ENCODE data around the gene ATP9A.

The ATP9A gene

DNA sequence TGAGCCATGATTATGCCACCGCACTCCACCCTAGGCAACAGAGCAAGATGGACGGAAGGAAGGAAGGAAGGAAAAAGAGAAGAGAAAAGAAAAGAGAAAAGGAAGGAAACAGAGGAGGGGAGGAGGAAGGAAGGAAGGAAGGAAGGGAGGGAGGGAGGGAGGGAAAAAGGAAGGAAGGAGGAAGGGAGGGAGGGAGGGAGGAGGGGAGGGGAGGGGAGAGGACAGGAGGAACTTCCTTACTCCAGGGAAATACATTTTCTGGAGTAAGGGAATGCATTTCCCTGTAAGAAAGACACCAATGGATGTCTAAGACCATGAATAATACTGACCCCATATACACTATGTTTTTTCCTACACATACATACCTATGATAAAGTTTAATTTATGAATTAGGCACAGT is 132.5 kb downstream of the ATP9A start:
- TF ChIP-seq, protein P1, sequence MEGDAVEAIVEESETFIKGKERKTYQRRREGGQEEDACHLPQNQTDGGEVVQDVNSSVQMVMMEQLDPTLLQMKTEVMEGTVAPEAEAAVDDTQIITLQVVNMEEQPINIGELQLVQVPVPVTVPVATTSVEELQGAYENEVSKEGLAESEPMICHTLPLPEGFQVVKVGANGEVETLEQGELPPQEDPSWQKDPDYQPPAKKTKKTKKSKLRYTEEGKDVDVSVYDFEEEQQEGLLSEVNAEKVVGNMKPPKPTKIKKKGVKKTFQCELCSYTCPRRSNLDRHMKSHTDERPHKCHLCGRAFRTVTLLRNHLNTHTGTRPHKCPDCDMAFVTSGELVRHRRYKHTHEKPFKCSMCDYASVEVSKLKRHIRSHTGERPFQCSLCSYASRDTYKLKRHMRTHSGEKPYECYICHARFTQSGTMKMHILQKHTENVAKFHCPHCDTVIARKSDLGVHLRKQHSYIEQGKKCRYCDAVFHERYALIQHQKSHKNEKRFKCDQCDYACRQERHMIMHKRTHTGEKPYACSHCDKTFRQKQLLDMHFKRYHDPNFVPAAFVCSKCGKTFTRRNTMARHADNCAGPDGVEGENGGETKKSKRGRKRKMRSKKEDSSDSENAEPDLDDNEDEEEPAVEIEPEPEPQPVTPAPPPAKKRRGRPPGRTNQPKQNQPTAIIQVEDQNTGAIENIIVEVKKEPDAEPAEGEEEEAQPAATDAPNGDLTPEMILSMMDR (IDR thresholded peaks at IDR 0.05; ENCODE audit: insufficient read depth, low read length): no peak
- TF ChIP-seq GABPA (IDR thresholded peaks at IDR 0.05; ENCODE audit: low read depth): no peak
- TF ChIP-seq, protein P2, sequence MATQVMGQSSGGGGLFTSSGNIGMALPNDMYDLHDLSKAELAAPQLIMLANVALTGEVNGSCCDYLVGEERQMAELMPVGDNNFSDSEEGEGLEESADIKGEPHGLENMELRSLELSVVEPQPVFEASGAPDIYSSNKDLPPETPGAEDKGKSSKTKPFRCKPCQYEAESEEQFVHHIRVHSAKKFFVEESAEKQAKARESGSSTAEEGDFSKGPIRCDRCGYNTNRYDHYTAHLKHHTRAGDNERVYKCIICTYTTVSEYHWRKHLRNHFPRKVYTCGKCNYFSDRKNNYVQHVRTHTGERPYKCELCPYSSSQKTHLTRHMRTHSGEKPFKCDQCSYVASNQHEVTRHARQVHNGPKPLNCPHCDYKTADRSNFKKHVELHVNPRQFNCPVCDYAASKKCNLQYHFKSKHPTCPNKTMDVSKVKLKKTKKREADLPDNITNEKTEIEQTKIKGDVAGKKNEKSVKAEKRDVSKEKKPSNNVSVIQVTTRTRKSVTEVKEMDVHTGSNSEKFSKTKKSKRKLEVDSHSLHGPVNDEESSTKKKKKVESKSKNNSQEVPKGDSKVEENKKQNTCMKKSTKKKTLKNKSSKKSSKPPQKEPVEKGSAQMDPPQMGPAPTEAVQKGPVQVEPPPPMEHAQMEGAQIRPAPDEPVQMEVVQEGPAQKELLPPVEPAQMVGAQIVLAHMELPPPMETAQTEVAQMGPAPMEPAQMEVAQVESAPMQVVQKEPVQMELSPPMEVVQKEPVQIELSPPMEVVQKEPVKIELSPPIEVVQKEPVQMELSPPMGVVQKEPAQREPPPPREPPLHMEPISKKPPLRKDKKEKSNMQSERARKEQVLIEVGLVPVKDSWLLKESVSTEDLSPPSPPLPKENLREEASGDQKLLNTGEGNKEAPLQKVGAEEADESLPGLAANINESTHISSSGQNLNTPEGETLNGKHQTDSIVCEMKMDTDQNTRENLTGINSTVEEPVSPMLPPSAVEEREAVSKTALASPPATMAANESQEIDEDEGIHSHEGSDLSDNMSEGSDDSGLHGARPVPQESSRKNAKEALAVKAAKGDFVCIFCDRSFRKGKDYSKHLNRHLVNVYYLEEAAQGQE (IDR thresholded peaks at IDR 0.05; ENCODE audit: insufficient replicate concordance, low read depth): no peak
- no peak for TF ChIP-seq SPI1 (IDR thresholded peaks at IDR 0.05; ENCODE audit: borderline replicate concordance, low read depth)
- no peak for TF ChIP-seq POLR2AphosphoS5 (IDR thresholded peaks at IDR 0.05; ENCODE audit: low read depth)
- no peak for DNase-seq (ENCODE audit: low read depth in 1 of 2, low spot score in 1 of 2)
- Histone ChIP-seq H3K4me3 (replicated peaks; ENCODE audit: insufficient read depth, low read length) (no peak overlapping the region), H3K27ac (replicated peaks) (no peak overlapping the region), H3K27me3 (ENCODE audit: insufficient read depth, poor library complexity, severe bottlenecking) (no peaks in the 10 kb centered on the region)

DNA sequence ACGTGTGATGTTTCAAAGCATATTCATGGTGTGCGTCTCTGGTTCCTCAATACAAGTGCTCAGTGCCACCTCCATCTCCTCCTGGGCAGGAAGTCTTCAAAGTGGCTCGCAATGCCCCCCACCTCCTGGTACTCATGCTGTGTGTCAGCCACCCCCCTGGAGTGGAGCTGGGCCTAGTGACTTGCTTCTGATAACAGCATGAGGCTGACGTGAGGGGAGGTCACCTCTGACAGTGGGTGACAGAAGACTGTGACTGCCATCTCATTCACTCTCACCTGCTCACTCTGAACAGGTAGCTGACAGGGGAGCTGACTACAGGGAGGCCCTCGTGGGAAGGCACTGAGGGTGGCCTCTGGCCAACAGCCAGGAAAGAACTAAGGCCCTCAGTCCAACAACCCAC is 133.3 kb downstream of the ATP9A start:
- H3K27ac ChIP-seq (replicated peaks): no peak overlapping the region
- TF ChIP-seq, protein P2 (IDR thresholded peaks at IDR 0.05; ENCODE audit: insufficient replicate concordance, low read depth): no peak
- no peaks in the 10 kb centered on the region for H3K27me3 ChIP-seq (ENCODE audit: insufficient read depth, poor library complexity, severe bottlenecking)
- H3K4me3 ChIP-seq (replicated peaks; ENCODE audit: insufficient read depth, low read length): no peak overlapping the region
- no peak for DNase-seq (ENCODE audit: low read depth in 1 of 2, low spot score in 1 of 2)

DNA sequence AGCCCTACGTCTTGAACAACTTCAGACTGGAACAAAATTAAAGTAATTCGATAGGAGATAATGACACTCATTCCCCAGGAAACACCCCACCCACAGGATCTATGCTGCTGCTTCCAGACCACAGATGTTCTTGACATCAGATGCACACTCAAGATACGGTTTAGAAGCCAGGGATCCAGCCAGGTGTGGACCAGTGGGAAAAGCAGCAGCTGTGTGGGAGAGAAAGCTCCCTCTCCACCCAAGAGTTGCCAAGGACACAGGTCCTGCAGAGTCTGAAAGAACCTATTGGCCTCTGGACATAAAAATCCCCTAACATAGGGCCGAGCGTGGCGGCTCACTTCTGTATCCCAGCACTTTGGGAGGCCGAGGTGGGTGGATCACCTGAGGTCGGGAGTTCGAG is 133.9 kb downstream of the ATP9A start:
- Histone ChIP-seq H3K27ac (replicated peaks) (no peak overlapping the region), H3K27me3 (ENCODE audit: insufficient read depth, poor library complexity, severe bottlenecking) (no peaks in the 10 kb centered on the region), H3K4me3 (replicated peaks; ENCODE audit: insufficient read depth, low read length) (no peak overlapping the region)
- no peak for DNase-seq (ENCODE audit: low read depth in 1 of 2, low spot score in 1 of 2)
- TF ChIP-seq GABPA (IDR thresholded peaks at IDR 0.05; ENCODE audit: low read depth): no peak
- TF ChIP-seq, protein P2 (IDR thresholded peaks at IDR 0.05; ENCODE audit: insufficient replicate concordance, low read depth): no peak
- no peak for TF ChIP-seq SPI1 (IDR thresholded peaks at IDR 0.05; ENCODE audit: borderline replicate concordance, low read depth)
- TF ChIP-seq, protein P1 (IDR thresholded peaks at IDR 0.05; ENCODE audit: insufficient read depth, low read length): no peak
- TF ChIP-seq POLR2AphosphoS5 (IDR thresholded peaks at IDR 0.05; ENCODE audit: low read depth): no peak

DNA sequence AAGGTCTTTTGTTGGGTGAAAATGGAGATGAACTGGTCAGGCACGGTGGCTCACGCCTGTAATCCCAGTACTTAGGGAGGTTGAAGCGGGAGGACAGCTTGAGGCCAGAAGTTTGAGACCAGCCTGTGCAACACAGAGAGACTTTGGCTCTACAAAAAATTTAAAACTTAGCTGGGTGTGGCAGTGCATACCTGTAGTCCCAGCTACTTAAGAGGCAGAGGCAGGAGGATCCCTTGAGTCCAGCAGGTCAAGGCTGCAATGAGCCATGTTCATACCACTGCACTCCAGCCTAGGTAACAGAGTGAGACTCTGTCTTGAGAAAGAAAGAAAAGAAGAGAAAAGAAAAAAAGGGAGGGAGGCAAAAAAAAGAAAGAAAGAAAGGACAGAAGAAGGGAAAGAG is 134.8 kb downstream of the ATP9A start:
- Histone ChIP-seq H3K27me3 (ENCODE audit: insufficient read depth, poor library complexity, severe bottlenecking) (no peaks in the 10 kb centered on the region), H3K27ac (replicated peaks) (no peak overlapping the region), H3K4me3 (replicated peaks; ENCODE audit: insufficient read depth, low read length) (no peak overlapping the region)
- TF ChIP-seq POLR2AphosphoS5 (IDR thresholded peaks at IDR 0.05; ENCODE audit: low read depth) (no peak), SPI1 (IDR thresholded peaks at IDR 0.05; ENCODE audit: borderline replicate concordance, low read depth) (no peak), GABPA (IDR thresholded peaks at IDR 0.05; ENCODE audit: low read depth) (no peak)
- TF ChIP-seq, protein P2 (IDR thresholded peaks at IDR 0.05; ENCODE audit: insufficient replicate concordance, low read depth): no peak
- TF ChIP-seq, protein P1 (IDR thresholded peaks at IDR 0.05; ENCODE audit: insufficient read depth, low read length): no peak
- no peak for DNase-seq (ENCODE audit: low read depth in 1 of 2, low spot score in 1 of 2)

Data from HL-60 (cell line).